T-cell (primary cell): ENCODE data around the gene FAM241B. TPM values are rescaled to one million over a fixed set of nuclear protein-coding genes. Genes with fewer than 3 reads are reported as not detected.

Source experiments
- ATAC-seq, 4 experiments: fragments of 200-7000 bp in 3 of 4; fragments of 150-1000 bp in 1 of 4; cut with Tn5 transposase; replicated peaks in 1 of 4; 1 replicate in 3 of 4; 2 replicates in 1 of 4; pipeline ENCODE4 v1.10.0; 2021; ENCODE audit warnings: moderate library complexity in 3 of 4, mild to moderate bottlenecking in 2 of 4, moderate number of reproducible peaks in 1 of 4
- CTCF ChIA-PET, 2 donors: fragments of 300-600 bp; sonication (Branson Sonifier 250); formaldehyde crosslinking; loops; one replicate each; lab custom pipeline; 2022; ENCODE audit warnings: antibody characterized with exemption in 2 of 2; lab: Charles Lee
- POLR2A ChIA-PET, 2 donors: fragments of 300-600 bp; sonication (Branson Sonifier 250); formaldehyde crosslinking; loops; one replicate each; lab custom pipeline; 2022; ENCODE audit warnings: antibody characterized with exemption in 2 of 2; lab: Charles Lee
- DNase-seq, 35 experiments: peaks; one replicate each; pipeline versions ENCODE4 v3.0.0 to v3.0.0-alpha.2; 2013 to 2023
- H3K27ac ChIP-seq: one replicate; pipeline ENCODE4 v1.5.1; 2013; ENCODE audit warnings: low read length
- H3K27me3 ChIP-seq, 2 experiments: replicated peaks in 1 of 2; 1 replicate in 1 of 2; 2 replicates in 1 of 2; pipeline versions ENCODE4 v1.6.1 to v1.7.0; 2013; ENCODE audit warnings: low read length in 1 of 2, mixed read lengths in 1 of 2; ENCODE audit not compliant: control insufficient read depth in 2 of 2, insufficient read depth in 2 of 2; ENCODE audit errors: extremely low read depth in 1 of 2
- H3K36me3 ChIP-seq, 2 donors: 1 replicate in 1 of 2; 2 replicates in 1 of 2; pipeline versions ENCODE4 v1.6.1 to v1.7.0; 2013; ENCODE audit warnings: low read length in 1 of 2; ENCODE audit not compliant: control insufficient read depth in 2 of 2, insufficient read depth in 1 of 2; ENCODE audit errors: extremely low read depth in 1 of 2
- H3K4me1 ChIP-seq, 2 experiments: 1 replicate in 1 of 2; 2 replicates in 1 of 2; pipeline versions ENCODE4 v1.6.1 to v1.7.0; 2013; ENCODE audit warnings: low read length in 2 of 2, mixed read lengths in 1 of 2; ENCODE audit not compliant: insufficient read depth in 2 of 2, control insufficient read depth in 1 of 2; ENCODE audit errors: extremely low read depth in 1 of 2
- H3K4me3 ChIP-seq, 2 donors: 1 replicate in 1 of 2; 2 replicates in 1 of 2; pipeline versions ENCODE4 v1.5.1 to v1.7.0; 2013; ENCODE audit warnings: mild to moderate bottlenecking in 2 of 2, low read length in 1 of 2, moderate library complexity in 1 of 2; ENCODE audit not compliant: control insufficient read depth in 1 of 2; ENCODE audit errors: extremely low read depth in 1 of 2
- H3K9me3 ChIP-seq: 2 replicates; pipeline ENCODE4 v1.7.0; 2013
- H3K27ac Mint-ChIP-seq, 2 donors: one replicate each; pipeline ENCODE4 v1.8.0; 2020 to 2021; ENCODE audit warnings: mild to moderate bottlenecking in 2 of 2, mixed read lengths in 2 of 2
- H3K27me3 Mint-ChIP-seq, 2 donors: one replicate each; pipeline ENCODE4 v1.8.0; 2021 to 2022; ENCODE audit warnings: mixed read lengths in 2 of 2
- H3K36me3 Mint-ChIP-seq: one replicate; pipeline ENCODE4 v1.8.0; 2021; ENCODE audit warnings: mixed read lengths
- H3K4me1 Mint-ChIP-seq, 3 donors: one replicate each; pipeline ENCODE4 v1.8.0; 2020 to 2022; ENCODE audit warnings: mixed read lengths in 3 of 3, mild to moderate bottlenecking in 1 of 3
- H3K4me3 Mint-ChIP-seq, 3 donors: one replicate each; pipeline ENCODE4 v1.8.0; 2020 to 2022; ENCODE audit warnings: mild to moderate bottlenecking in 3 of 3, mixed read lengths in 3 of 3, moderate library complexity in 3 of 3
- H3K9me3 Mint-ChIP-seq, 3 donors: one replicate each; pipeline ENCODE4 v1.8.0; 2020 to 2022; ENCODE audit warnings: mixed read lengths in 3 of 3
- WGBS: methylation state at CpG from one replicate; pipeline ENCODE4 v1.1.5; 2013; ENCODE audit warnings: missing lambda C conversion rate; ENCODE audit not compliant: insufficient coverage; 5-methylcytosine and 5-hydroxymethylcytosine counted together
- total RNA-seq, 35 experiments: library from RNA in 6 of 35; stranded (reverse) in 6 of 35; fragments of 120-200 nt in 1 of 35; gene quantifications; one replicate each; pipeline versions ENCODE4 v1.2.1 to v1.2.4 and lab custom pipeline; 2013 to 2026

FAM241B gene
- total RNA-seq, 5 donors from 2014 or later (not counting 1 experiment from before 2014, with no cell fraction given), result 7.4 to 11.8 (median 9.2) TPM

- H3K27me3 Mint-ChIP-seq, result peaks cover 3 to 13% of the 10 kb centered on the region in 2 donors
- H3K27ac Mint-ChIP-seq, result no peak overlapping the region
- DNase-seq, result no peak
- Histone ChIP-seq H3K27me3 (peaks cover 0 to 2% of the 10 kb centered on the region in 2 experiments), H3K9me3 (peaks cover 6% of the 10 kb centered on the region), H3K4me1 (no peaks in the 10 kb centered on the region), H3K27ac (no peak overlapping the region), H3K4me3 (no peak overlapping the region), H3K36me3 (no peaks in the 10 kb centered on the region)
- no CpG with 5 or more reads among the region's 1 CpG for WGBS
- POLR2A ChIA-PET, result no interaction called here
- H3K9me3 Mint-ChIP-seq, result peaks cover 4 to 24% (median 7%) of the 10 kb centered on the region in 3 donors
- H3K4me3 Mint-ChIP-seq, result no peak overlapping the region
- no peak for ATAC-seq
- no peaks in the 10 kb centered on the region for H3K4me1 Mint-ChIP-seq
- CTCF ChIA-PET, result no interaction called here
- no peaks in the 10 kb centered on the region for H3K36me3 Mint-ChIP-seq
These were observed 21.0 kb upstream of the FAM241B start for GRCh38 chr10:69609077-69609476.

- DNase-seq (no peak), ATAC-seq (no peak)
- H3K4me3 Mint-ChIP-seq, result no peak overlapping the region
- H3K27me3 ChIP-seq, result peaks cover 0 to 2% of the 10 kb centered on the region in 2 experiments
- H3K4me3 ChIP-seq, result no peak overlapping the region
- peaks cover 2 to 4% of the 10 kb centered on the region in 2 donors for H3K27me3 Mint-ChIP-seq
- H3K27ac ChIP-seq, result no peak overlapping the region
- H3K4me1 Mint-ChIP-seq, result no peaks in the 10 kb centered on the region
- H3K27ac Mint-ChIP-seq, result no peak overlapping the region
- no peaks in the 10 kb centered on the region for H3K36me3 ChIP-seq
- no peaks in the 10 kb centered on the region for H3K4me1 ChIP-seq
- peaks cover 6% of the 10 kb centered on the region for H3K9me3 ChIP-seq
- ChIA-PET CTCF (no interaction called here), POLR2A (no interaction called here)
- peaks cover 4 to 24% (median 7%) of the 10 kb centered on the region in 3 donors for H3K9me3 Mint-ChIP-seq
- no peaks in the 10 kb centered on the region for H3K36me3 Mint-ChIP-seq
These were observed 17.3 kb upstream of the FAM241B start for GRCh38 chr10:69612760-69613159.

GRCh38 chr10:69614130-69614529 is 15.9 kb upstream of the FAM241B start:
- H3K9me3 Mint-ChIP-seq, result peaks cover under 1 to 12% (median 4%) of the 10 kb centered on the region in 3 donors
- peaks cover 0 to 3% of the 10 kb centered on the region in 2 experiments for H3K27me3 ChIP-seq
- DNase-seq, result no peak
- peaks cover 2% of the 10 kb centered on the region for H3K9me3 ChIP-seq
- CTCF ChIA-PET, result interaction anchor here in 1 of 2 donors (0.7 kb wide), 1 partner anchor 14 kb away, joined by 3 read pairs; no protein-coding TSS in a partner anchor
- no peaks in the 10 kb centered on the region for H3K36me3 ChIP-seq
- no peak overlapping the region for H3K27ac ChIP-seq
- H3K4me3 Mint-ChIP-seq, result no peak overlapping the region
- H3K27ac Mint-ChIP-seq, result no peak overlapping the region
- ATAC-seq, result no peak
- no CpG with 5 or more reads among the region's 1 CpG for WGBS
- no peaks in the 10 kb centered on the region for H3K36me3 Mint-ChIP-seq
- POLR2A ChIA-PET, result no interaction called here
- H3K4me1 ChIP-seq, result no peaks in the 10 kb centered on the region
- peaks cover 0 to 3% of the 10 kb centered on the region in 2 donors for H3K27me3 Mint-ChIP-seq
- no peak overlapping the region for H3K4me3 ChIP-seq
- no peaks in the 10 kb centered on the region for H3K4me1 Mint-ChIP-seq

- Mint-ChIP-seq H3K27me3 (peaks cover 0 to 3% of the 10 kb centered on the region in 2 donors), H3K4me1 (peaks cover 18 to 20% (median 20%) of the 10 kb centered on the region in 3 donors), H3K9me3 (no peaks in the 10 kb centered on the region), H3K36me3 (no peaks in the 10 kb centered on the region), H3K27ac (no peak overlapping the region), H3K4me3 (no peak overlapping the region)
- POLR2A ChIA-PET, result no interaction called here
- Histone ChIP-seq H3K36me3 (no peaks in the 10 kb centered on the region), H3K9me3 (no peaks in the 10 kb centered on the region), H3K27me3 (peaks cover 0 to 8% of the 10 kb centered on the region in 2 experiments), H3K4me3 (no peak overlapping the region), H3K27ac (no peak overlapping the region), H3K4me1 (peaks cover 3 to 10% of the 10 kb centered on the region in 2 experiments)
- CTCF ChIA-PET, result interaction anchor here in 1 of 2 donors (0.8 kb wide), 2 partner anchors 8 to 16 kb away, joined by 3 read pairs; no protein-coding TSS in a partner anchor
- 89% methylated on average over 1 of the region's 4 CpGs for WGBS
- DNase-seq (no peak), ATAC-seq (no peak)
These were observed 13.7 kb upstream of the FAM241B start for GRCh38 chr10:69616358-69616757.

GRCh38 chr10:69618746-69619145 is 11.3 kb upstream of the FAM241B start:
- H3K27me3 Mint-ChIP-seq, result peaks cover 0 to 3% of the 10 kb centered on the region in 2 donors
- Histone ChIP-seq H3K9me3 (no peaks in the 10 kb centered on the region), H3K36me3 (no peaks in the 10 kb centered on the region), H3K27ac (no peak overlapping the region), H3K4me3 (no peak overlapping the region), H3K27me3 (peaks cover 0 to 8% of the 10 kb centered on the region in 2 experiments), H3K4me1 (peaks cover 3 to 10% of the 10 kb centered on the region in 2 experiments)
- no peaks in the 10 kb centered on the region for H3K36me3 Mint-ChIP-seq
- 95% methylated on average over 2 of the region's 2 CpGs for WGBS
- ChIA-PET POLR2A (no interaction called here), CTCF (no interaction called here)
- no peak overlapping the region for H3K4me3 Mint-ChIP-seq
- H3K4me1 Mint-ChIP-seq, result peaks cover 26 to 32% (median 30%) of the 10 kb centered on the region in 3 donors
- no peak for ATAC-seq
- H3K9me3 Mint-ChIP-seq, result peaks cover 0 to 5% (median 5%) of the 10 kb centered on the region in 3 donors
- H3K27ac Mint-ChIP-seq, result no peak overlapping the region
- DNase-seq, result no peak

GRCh38 chr10:69619626-69620025 is 10.4 kb upstream of the FAM241B start:
- WGBS, result 94% methylated on average over 7 of the region's 7 CpGs
- Histone ChIP-seq H3K36me3 (no peaks in the 10 kb centered on the region), H3K4me1 (peaks cover 5 to 10% of the 10 kb centered on the region in 2 experiments), H3K9me3 (no peaks in the 10 kb centered on the region), H3K27ac (no peak overlapping the region), H3K27me3 (peaks cover 0 to 8% of the 10 kb centered on the region in 2 experiments), H3K4me3 (no peak overlapping the region)
- peaks cover 0 to 12% (median 8%) of the 10 kb centered on the region in 3 donors for H3K9me3 Mint-ChIP-seq
- ChIA-PET CTCF (no interaction called here), POLR2A (no interaction called here)
- no peak for DNase-seq
- H3K36me3 Mint-ChIP-seq, result no peaks in the 10 kb centered on the region
- no peak for ATAC-seq
- H3K27ac Mint-ChIP-seq, result no peak overlapping the region
- H3K4me1 Mint-ChIP-seq, result peaks cover 35 to 41% (median 39%) of the 10 kb centered on the region in 3 donors
- H3K27me3 Mint-ChIP-seq, result peaks cover 0 to 3% of the 10 kb centered on the region in 2 donors
- no peak overlapping the region for H3K4me3 Mint-ChIP-seq
